ENCODE results near the gene NUDCD3.
"Not testable (repeated sequence)": the region's sequence is repeated elsewhere in the genome, so short reads cannot be mapped to it uniquely, and the experiment has no call there.

Gene NUDCD3

GRCh38 chr7:44445986-44446671, 44.3 kb downstream of the NUDCD3 start:
- FAIRE-seq = no peak

GRCh38 chr7:44441079-44441478, 49.4 kb downstream of the NUDCD3 start:
- FAIRE-seq = no peak

- FAIRE-seq = no peak
These were observed 49.8 kb downstream of the NUDCD3 start for GRCh38 chr7:44440577-44441078.

GRCh38 chr7:44439926-44440325, 50.5 kb downstream of the NUDCD3 start:
- no peak for FAIRE-seq

GRCh38 chr7:44438816-44439215, 51.6 kb downstream of the NUDCD3 start:
- no peak for FAIRE-seq

DNA sequence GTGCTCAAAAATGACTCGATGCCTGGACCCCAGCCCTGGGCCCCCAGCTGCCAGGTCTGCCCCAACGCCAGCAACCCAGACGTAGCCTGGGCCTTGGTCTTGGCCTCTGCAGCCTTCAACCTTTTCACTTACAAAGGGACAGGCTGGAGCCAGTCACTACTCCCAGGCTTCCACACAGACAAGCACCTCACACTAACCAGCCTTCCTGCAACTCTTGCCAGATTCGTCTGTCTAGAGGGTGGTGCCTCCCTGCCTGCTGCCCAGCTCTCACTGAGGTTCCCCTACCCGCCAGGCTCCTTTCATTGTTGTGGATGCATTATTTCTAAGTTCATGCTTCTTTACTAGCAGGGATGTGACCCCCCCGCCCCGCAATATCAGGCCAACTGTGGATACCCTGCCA, 56.3 kb downstream of the NUDCD3 start:
- no peak for FAIRE-seq

DNA sequence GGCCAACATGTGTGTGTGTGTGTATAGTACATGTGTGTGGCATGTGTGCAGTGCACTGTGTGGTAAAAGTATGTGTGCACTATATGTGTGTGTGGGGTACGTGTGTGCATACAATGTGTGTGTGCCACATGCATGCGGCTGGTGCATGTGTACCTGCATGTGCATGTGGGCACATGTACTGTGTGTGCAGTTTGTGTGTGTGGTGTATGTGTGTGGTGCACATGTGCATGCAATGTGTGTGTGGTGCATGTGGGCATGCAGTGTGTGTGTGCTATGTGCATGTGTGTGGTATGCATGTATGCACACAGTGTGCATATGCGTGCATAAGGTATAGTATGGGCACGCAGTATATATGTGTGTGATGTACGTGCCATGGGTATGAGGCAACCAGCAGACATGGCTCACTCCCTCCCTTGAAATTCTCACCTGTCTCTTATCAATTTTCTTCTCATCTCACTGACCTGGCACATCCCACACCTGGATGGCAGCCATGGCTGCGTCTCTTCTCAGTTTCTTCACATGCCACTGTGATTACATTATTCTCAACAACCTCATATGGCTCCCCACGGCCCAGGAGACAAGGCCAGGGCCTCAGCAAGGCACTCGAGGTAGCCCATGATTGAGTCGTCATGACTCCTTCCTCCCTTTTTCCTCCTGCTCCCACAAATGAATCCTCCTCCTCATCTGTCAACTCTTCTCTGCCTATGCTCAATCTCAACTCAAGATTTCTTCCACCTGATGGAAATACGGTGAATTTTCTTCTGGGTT, 57.0 kb downstream of the NUDCD3 start:
- FAIRE-seq = no peak

- FAIRE-seq = no peak
These were observed 58.0 kb downstream of the NUDCD3 start for GRCh38 chr7:44432381-44432977.

GRCh38 chr7:44431091-44431608, 59.3 kb downstream of the NUDCD3 start:
- no peak for FAIRE-seq

DNA sequence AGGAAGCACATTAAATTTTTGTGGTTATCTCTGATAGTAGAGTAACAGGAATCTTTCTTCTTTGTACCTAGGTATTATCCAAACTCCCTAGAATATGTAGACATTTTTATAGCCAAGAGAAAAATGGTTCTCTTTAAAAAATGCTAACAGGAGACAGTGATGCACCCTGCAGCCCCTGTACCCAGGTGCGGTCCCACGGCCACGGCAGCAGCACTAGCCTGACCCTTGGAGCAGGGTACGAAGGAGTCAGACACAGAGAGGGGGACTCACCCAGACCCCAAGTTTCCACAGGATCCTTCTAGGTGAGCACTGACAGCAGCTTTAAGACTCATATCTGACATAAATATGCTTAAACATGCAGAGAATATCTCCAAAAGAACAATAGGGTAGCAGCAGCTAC, 60.4 kb downstream of the NUDCD3 start:
- no peak for FAIRE-seq

- FAIRE-seq = not testable (repeated sequence)
These were observed 65.7 kb downstream of the NUDCD3 start for GRCh38 chr7:44424762-44425161.

DNA sequence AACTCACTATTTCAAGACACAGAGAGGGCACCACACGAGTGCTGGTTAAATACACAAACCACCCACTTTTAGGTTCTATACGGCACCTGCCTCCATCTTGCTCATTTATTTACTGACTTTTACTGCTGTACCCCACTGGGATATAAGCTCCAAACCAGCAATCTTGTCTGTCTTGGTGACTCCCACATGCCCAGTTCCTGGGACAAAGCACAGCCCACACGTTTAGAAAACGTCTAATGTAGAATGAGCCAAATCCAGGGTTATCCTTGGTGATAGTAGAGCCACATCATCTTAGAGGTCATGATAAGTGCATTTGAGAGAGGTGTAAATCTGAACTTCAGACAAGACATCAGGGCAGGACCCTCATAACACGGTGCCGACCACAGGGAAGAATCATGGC, 73.5 kb downstream of the NUDCD3 start:
- FAIRE-seq = no peak

DNA sequence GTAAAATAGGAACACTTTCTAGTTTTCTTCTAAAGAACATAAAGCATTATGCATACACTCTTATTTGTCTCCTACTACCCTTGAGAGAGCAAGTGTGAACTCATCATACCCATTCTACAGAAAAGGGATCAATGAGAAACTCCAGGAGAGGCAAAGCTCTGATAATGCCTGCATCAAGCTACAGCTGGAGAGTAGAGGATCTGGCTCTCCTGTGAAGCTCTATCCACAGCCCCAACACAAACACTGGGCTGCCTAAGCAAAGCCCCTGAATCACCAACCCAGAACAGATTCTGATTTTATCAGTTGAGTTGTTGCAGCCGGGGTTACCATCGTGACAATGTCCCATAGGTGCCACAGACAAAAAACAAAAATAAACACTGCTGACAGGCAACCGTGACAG, 74.9 kb downstream of the NUDCD3 start:
- FAIRE-seq = no peak

DNA sequence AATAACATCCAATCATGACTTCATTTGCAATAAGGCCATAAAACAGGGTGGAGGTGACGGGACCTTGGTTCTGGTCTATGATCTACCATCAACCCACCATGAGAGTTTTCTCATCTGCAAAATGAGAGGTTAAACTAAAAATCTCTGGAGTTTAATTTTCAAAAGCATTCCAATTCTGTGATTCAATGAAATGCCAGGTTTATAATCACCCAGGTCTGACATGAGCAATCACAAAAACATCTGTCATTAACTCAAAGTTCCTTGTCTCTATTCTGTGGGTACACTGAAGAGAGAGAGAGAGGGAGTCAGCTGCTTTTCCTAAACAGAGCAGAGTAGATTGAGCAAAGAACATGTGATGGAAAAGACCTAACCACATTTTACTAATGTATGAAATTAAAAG, 75.4 kb downstream of the NUDCD3 start:
- no peak for FAIRE-seq

GRCh38 chr7:44411306-44411705, 79.2 kb downstream of the NUDCD3 start:
- FAIRE-seq = no peak

DNA sequence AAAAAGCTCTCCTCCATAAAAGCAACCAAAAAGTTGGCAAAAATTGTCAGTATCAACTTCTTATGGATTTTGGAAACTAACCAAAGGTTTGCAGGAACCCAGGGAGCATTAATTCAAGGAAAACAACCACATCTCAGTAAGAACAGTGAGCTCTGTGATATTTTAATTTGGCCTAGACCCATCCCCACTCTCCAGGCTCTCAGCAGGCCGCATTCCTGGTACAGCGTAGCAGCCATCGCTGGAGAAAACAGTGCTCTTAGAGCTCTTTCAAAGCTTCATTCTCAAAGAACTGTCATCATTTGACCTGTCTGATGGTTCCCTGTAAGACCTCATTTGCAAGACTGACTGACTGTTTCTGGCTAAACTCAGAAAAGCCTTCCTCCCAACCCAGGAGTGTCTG, 81.9 kb downstream of the NUDCD3 start:
- no peak for FAIRE-seq

DNA sequence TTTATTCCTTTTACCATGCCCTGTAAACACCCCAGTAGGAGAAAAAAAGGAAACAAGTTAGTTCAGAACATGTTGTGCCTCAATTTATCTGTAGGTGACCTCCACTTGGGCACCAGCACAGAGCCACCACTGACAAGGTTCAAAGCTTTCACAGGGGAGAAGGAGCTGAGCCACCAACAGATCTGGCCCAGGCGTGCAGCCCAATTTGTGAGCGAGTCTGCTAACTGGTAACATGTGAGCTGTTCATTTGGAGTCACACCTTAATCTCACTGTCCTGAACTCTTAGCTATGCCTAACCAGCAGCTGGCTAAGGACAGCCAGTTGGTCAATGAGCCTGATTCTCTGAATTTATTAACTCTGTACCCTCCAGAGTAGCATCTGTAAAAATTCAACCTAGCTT, 86.7 kb downstream of the NUDCD3 start:
- no peak for FAIRE-seq

- FAIRE-seq = no peak
These were observed 87.2 kb downstream of the NUDCD3 start for GRCh38 chr7:44403176-44403759.

DNA sequence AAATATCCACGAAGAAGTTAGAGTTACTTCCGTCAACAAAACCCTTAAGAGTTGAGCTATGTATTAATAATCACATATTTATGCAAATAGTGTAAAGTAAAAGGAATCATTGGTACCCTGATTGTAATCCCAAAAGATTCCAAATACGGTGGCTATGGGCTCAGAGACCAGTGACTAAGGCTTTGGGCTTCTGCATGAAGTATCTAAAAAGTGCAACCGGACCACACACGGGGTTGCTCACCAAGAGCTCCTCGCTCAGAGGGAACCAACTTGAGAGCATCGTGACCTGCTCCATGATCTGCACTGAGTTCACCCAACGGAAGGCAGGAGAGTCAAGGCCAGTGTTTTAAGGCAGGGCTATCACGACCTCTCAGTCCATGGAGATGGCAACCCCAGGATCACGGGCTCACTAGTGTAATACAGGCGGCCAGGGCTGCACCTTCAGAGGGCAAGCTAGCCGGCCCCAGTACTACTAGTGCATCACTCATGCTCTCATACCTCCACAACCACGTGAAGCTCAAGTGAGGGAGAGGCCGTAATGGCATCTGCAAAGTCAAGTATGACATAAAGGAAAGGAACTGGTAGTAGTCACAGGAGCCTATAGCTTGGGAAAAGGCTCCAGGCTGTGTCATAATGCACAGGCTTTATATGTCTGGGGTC, 87.9 kb downstream of the NUDCD3 start:
- no peak for FAIRE-seq

DNA sequence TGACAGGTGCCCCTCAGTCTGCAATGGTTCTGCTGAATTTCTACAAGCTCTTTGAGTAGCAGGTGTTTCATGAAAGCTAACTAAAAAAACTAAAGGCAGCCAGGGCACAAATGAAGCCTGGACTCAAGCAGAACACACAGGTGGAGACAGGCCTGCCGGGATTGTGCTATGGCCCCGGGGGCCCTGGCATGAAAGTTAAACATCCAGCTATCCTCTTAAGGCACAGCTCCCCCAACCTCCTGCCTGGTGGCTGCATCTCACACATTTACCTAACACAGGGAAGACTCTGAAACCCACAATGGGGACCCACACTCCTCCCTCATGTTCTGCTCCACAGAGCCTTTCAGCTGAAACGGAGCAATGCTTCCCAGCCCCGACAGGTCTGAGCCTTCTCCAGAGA, 88.8 kb downstream of the NUDCD3 start:
- FAIRE-seq = no peak

DNA sequence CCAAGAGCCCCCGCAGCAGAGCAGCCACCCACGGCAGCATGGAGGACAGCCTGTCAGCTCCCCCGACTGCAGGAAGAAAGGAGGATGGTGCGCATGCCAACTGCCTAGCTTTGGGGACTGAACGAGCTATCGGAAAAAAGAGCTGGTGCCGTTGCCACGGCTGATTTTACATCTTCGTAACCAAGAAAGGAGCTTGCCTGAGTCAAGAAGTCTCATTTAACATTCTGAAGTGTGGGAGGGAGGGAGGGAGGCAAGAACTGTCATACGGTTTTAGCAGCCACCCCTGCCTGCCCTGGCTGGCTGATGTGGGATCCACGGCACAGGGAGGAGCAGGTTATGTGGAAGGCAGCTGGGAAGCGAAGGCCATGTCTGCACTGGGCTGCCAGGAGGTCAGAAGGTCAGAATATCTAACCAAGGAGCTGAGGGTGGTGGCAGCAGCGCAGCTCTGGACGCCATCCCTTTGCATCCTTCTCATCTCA, 90.4 kb downstream of the NUDCD3 start:
- no peak for FAIRE-seq

DNA sequence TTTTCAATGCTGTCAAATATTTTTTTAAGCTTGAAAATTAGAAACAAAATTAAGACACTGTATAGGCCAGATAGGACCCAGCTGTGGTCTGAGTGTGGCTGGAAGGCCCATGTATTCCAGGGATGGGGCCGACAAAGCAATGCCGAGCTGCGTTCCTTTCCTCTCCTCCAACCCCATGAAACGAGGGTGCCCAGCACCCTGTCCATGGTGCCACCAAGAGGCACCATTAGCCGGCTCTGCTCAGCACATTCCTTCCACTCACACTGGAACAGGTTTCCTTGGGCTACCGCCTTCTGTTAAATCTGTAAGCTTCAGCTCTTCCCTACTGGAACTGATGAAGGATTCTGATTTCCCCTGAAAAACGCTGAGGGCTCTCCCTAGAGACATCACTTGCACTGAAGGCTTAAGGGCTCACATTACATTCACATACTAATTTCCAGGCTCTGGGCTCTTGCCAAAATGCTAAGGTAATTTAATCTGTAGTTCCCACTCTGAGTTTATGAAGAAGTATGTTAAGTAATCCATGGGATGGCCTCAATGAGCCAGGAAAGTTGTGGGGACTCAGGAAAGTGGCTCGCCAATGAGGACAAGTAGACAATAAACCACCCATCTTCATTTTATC, 91.4 kb downstream of the NUDCD3 start:
- FAIRE-seq = no peak

Measured in colon (tissue), 2 donors.